ENCODE measurements around the gene FOXN3. TPM values are rescaled to one million over a fixed set of nuclear protein-coding genes. Genes with fewer than 3 reads are reported as not detected.

FOXN3 gene
- polyA plus RNA-seq, 4 donors = 22.0 to 47.3 (median 43.3) TPM

- no peaks in the 10 kb centered on the region for H3K27me3 ChIP-seq (ENCODE audit: control insufficient read depth in 3 of 3, insufficient read depth in 3 of 3, low read length in 3 of 3)
- no peaks in the 10 kb centered on the region for H3K9me3 ChIP-seq (ENCODE audit: control insufficient read depth in 2 of 2, insufficient read depth in 1 of 2, low read depth in 1 of 2, low read length in 1 of 2)
- DNase-seq = peak; percentile 66 to 73
- peak overlapping the region in 2 of 3 donors; percentile 56 to 69 for H3K27ac ChIP-seq (ENCODE audit: low read depth in 1 of 3, low read length in 2 of 3)
- H3K4me1 ChIP-seq (ENCODE audit: control insufficient read depth in 3 of 3, insufficient read depth in 2 of 3, low read depth in 1 of 3, low read length in 2 of 3) = peaks cover 0 to 30% (median 3%) of the 10 kb centered on the region in 3 donors
- H3K36me3 ChIP-seq (ENCODE audit: control insufficient read depth in 3 of 3, insufficient read depth in 2 of 3, low read depth in 1 of 3, low read length in 3 of 3) = peaks cover 2 to 14% (median 13%) of the 10 kb centered on the region in 3 donors
- FAIRE-seq = no peak
- 31 to 67% (median 45%) methylated on average over 7 of the region's 7 CpGs for WGBS, 3 donors
- H3K4me3 ChIP-seq (ENCODE audit: low read depth in 1 of 3, low read length in 3 of 3) = no peak overlapping the region
Observed at GRCh38 chr14:89178800-89179535, 238.1 kb downstream of the FOXN3 start.

DNA sequence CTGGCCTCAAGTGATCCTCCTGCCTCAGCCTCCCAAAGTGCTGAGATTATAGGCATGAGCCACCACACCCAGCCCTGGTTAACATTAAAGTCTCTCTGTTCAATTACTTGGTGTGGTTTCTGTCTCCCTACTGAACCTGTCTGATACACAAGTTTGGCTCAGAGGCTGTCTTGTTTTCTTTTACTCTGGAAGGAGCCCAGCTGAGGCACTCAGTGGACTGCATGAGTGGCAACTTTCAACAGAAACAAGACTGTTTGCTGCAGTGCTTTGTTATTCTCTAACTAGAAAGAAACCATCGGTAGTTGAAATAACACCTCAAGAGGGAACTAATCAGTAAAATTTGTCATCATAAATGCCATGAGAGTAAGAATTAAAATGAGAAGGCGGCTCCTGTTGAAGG lies 238.7 kb downstream of the FOXN3 start:
- no peak for DNase-seq
- WGBS, 3 donors = 72 to 88% (median 82%) methylated on average over 2 of the region's 2 CpGs
- no peaks in the 10 kb centered on the region for H3K9me3 ChIP-seq (ENCODE audit: control insufficient read depth in 2 of 2, insufficient read depth in 1 of 2, low read depth in 1 of 2, low read length in 1 of 2)
- H3K27ac ChIP-seq (ENCODE audit: low read depth in 1 of 3, low read length in 2 of 3) = peak overlapping the region in 1 of 3 donors; percentile 56
- no peak for FAIRE-seq
- H3K36me3 ChIP-seq (ENCODE audit: control insufficient read depth in 3 of 3, insufficient read depth in 2 of 3, low read depth in 1 of 3, low read length in 3 of 3) = peaks cover 2 to 17% (median 16%) of the 10 kb centered on the region in 3 donors
- no peak overlapping the region for H3K4me3 ChIP-seq (ENCODE audit: low read depth in 1 of 3, low read length in 3 of 3)
- H3K4me1 ChIP-seq (ENCODE audit: control insufficient read depth in 3 of 3, insufficient read depth in 2 of 3, low read depth in 1 of 3, low read length in 2 of 3) = peaks cover 0 to 30% (median 3%) of the 10 kb centered on the region in 3 donors
- H3K27me3 ChIP-seq (ENCODE audit: control insufficient read depth in 3 of 3, insufficient read depth in 3 of 3, low read length in 3 of 3) = no peaks in the 10 kb centered on the region

- no peak for FAIRE-seq
- WGBS, 3 donors = 59 to 68% (median 65%) methylated on average over 8 of the region's 8 CpGs
Observed at GRCh38 chr14:89175881-89176799, 240.9 kb downstream of the FOXN3 start.

DNA sequence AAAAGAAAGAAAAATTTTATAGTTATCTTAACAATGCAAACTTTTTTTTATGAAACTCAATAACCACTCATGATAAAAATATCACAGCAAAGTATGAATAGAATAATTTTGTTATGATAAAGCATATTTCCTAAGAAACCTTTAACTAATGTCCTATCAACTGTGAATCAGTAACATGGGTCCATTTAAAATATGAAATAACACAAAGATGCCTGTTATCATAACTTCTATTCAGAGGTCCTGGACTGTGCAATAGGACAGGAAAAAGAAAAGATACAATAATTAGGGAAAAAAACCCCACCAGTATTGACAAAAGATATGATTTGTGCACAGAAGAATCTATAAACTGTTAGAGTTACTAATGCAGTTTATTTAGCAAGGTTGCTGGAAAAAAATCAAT lies 245.4 kb downstream of the FOXN3 start:
- H3K27me3 ChIP-seq (ENCODE audit: control insufficient read depth in 3 of 3, insufficient read depth in 3 of 3, low read length in 3 of 3) = no peaks in the 10 kb centered on the region
- no peak overlapping the region for H3K27ac ChIP-seq (ENCODE audit: low read depth in 1 of 3, low read length in 2 of 3)
- H3K9me3 ChIP-seq (ENCODE audit: control insufficient read depth in 2 of 2, insufficient read depth in 1 of 2, low read depth in 1 of 2, low read length in 1 of 2) = peaks cover 0 to 4% of the 10 kb centered on the region in 2 donors
- FAIRE-seq = no peak
- H3K4me3 ChIP-seq (ENCODE audit: low read depth in 1 of 3, low read length in 3 of 3) = no peak overlapping the region
- DNase-seq = no peak
- peaks cover 2 to 14% (median 11%) of the 10 kb centered on the region in 3 donors for H3K36me3 ChIP-seq (ENCODE audit: control insufficient read depth in 3 of 3, insufficient read depth in 2 of 3, low read depth in 1 of 3, low read length in 3 of 3)
- H3K4me1 ChIP-seq (ENCODE audit: control insufficient read depth in 3 of 3, insufficient read depth in 2 of 3, low read depth in 1 of 3, low read length in 2 of 3) = peaks cover 0 to 9% (median 0%) of the 10 kb centered on the region in 3 donors

More at GRCh38 chr14:89175881-89176799, 240.9 kb downstream of the FOXN3 start:
- Histone ChIP-seq H3K4me3 (ENCODE audit: low read depth in 1 of 3, low read length in 3 of 3) (no peak overlapping the region), H3K27ac (ENCODE audit: low read depth in 1 of 3, low read length in 2 of 3) (peak overlapping the region in 1 of 3 donors; percentile 42), H3K9me3 (ENCODE audit: control insufficient read depth in 2 of 2, insufficient read depth in 1 of 2, low read depth in 1 of 2, low read length in 1 of 2) (peaks cover 0 to 4% of the 10 kb centered on the region in 2 donors), H3K36me3 (ENCODE audit: control insufficient read depth in 3 of 3, insufficient read depth in 2 of 3, low read depth in 1 of 3, low read length in 3 of 3) (peaks cover 2 to 19% (median 16%) of the 10 kb centered on the region in 3 donors), H3K27me3 (ENCODE audit: control insufficient read depth in 3 of 3, insufficient read depth in 3 of 3, low read length in 3 of 3) (no peaks in the 10 kb centered on the region), H3K4me1 (ENCODE audit: control insufficient read depth in 3 of 3, insufficient read depth in 2 of 3, low read depth in 1 of 3, low read length in 2 of 3) (peaks cover 0 to 30% (median 3%) of the 10 kb centered on the region in 3 donors)
- DNase-seq = peak in 1 of 2 donors; percentile 58

- peaks cover 2 to 14% (median 11%) of the 10 kb centered on the region in 3 donors for H3K36me3 ChIP-seq (ENCODE audit: control insufficient read depth in 3 of 3, insufficient read depth in 2 of 3, low read depth in 1 of 3, low read length in 3 of 3)
- DNase-seq = no peak
- peaks cover 0 to 4% of the 10 kb centered on the region in 2 donors for H3K9me3 ChIP-seq (ENCODE audit: control insufficient read depth in 2 of 2, insufficient read depth in 1 of 2, low read depth in 1 of 2, low read length in 1 of 2)
- FAIRE-seq = peak; percentile 39
- peaks cover 0 to 4% (median 2%) of the 10 kb centered on the region in 3 donors for H3K4me1 ChIP-seq (ENCODE audit: control insufficient read depth in 3 of 3, insufficient read depth in 2 of 3, low read depth in 1 of 3, low read length in 2 of 3)
- H3K27me3 ChIP-seq (ENCODE audit: control insufficient read depth in 3 of 3, insufficient read depth in 3 of 3, low read length in 3 of 3) = no peaks in the 10 kb centered on the region
- no peak overlapping the region for H3K4me3 ChIP-seq (ENCODE audit: low read depth in 1 of 3, low read length in 3 of 3)
- no peak overlapping the region for H3K27ac ChIP-seq (ENCODE audit: low read depth in 1 of 3, low read length in 2 of 3)
- WGBS, 3 donors = 80 to 94% (median 90%) methylated on average over 2 of the region's 2 CpGs
Observed at GRCh38 chr14:89171168-89171567, 245.9 kb downstream of the FOXN3 start.

DNA sequence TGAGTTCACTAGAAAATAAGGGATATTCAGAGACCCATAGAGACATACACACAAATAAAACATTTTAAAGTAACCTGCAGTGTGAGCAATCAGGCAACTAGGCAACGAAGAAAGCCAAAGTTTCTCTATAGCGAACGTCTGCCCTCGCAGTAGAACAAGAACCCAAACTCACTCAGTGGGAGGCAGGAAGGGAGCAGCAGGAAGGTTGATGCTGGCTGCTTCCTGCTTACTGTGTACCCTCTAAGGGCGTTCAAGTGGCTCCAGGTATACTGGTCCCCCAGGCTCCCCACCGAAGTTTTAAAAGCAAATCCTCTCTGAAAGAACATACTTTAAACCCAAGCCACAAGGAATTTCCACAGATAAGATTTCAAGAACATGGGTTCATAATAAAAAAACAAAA lies 249.3 kb downstream of the FOXN3 start:
- Histone ChIP-seq H3K27ac (ENCODE audit: low read depth in 1 of 3, low read length in 2 of 3) (no peak overlapping the region), H3K9me3 (ENCODE audit: control insufficient read depth in 2 of 2, insufficient read depth in 1 of 2, low read depth in 1 of 2, low read length in 1 of 2) (peaks cover 0 to 4% of the 10 kb centered on the region in 2 donors), H3K36me3 (ENCODE audit: control insufficient read depth in 3 of 3, insufficient read depth in 2 of 3, low read depth in 1 of 3, low read length in 3 of 3) (peaks cover 0 to 29% (median 4%) of the 10 kb centered on the region in 3 donors), H3K27me3 (ENCODE audit: control insufficient read depth in 3 of 3, insufficient read depth in 3 of 3, low read length in 3 of 3) (no peaks in the 10 kb centered on the region), H3K4me3 (ENCODE audit: low read depth in 1 of 3, low read length in 3 of 3) (no peak overlapping the region), H3K4me1 (ENCODE audit: control insufficient read depth in 3 of 3, insufficient read depth in 2 of 3, low read depth in 1 of 3, low read length in 2 of 3) (peaks cover 0 to 9% (median 0%) of the 10 kb centered on the region in 3 donors)
- WGBS, 3 donors = 78 to 96% (median 94%) methylated on average over 6 of the region's 6 CpGs
- no peak for FAIRE-seq
- DNase-seq = no peak

DNA sequence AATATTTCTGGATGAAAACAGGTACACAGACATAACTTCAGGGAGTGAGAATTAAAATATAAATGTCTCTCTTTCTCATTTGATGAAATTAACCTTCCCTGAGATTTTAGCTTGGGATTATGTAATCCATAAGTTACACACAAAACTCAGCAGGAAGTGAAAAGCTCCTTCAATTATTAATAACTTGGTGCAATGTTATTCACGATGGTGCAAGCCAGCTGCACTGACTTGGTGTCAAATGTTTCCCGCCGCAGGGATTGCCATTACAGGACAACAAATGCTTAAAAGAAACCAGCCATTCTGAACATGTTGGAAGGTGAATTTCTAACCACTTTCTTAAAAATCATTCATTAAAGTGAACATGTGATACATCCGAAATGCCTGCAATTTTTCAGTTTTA lies 250.4 kb downstream of the FOXN3 start:
- FAIRE-seq (no peak), DNase-seq (no peak)
- H3K9me3 ChIP-seq (ENCODE audit: control insufficient read depth in 2 of 2, insufficient read depth in 1 of 2, low read depth in 1 of 2, low read length in 1 of 2) = no peaks in the 10 kb centered on the region
- no peak overlapping the region for H3K27ac ChIP-seq (ENCODE audit: low read depth in 1 of 3, low read length in 2 of 3)
- WGBS, 3 donors = 73 to 82% (median 78%) methylated on average over 4 of the region's 4 CpGs
- no peak overlapping the region for H3K4me3 ChIP-seq (ENCODE audit: low read depth in 1 of 3, low read length in 3 of 3)
- peaks cover 3 to 36% (median 6%) of the 10 kb centered on the region in 3 donors for H3K36me3 ChIP-seq (ENCODE audit: control insufficient read depth in 3 of 3, insufficient read depth in 2 of 3, low read depth in 1 of 3, low read length in 3 of 3)
- peaks cover 0 to 9% (median 0%) of the 10 kb centered on the region in 3 donors for H3K4me1 ChIP-seq (ENCODE audit: control insufficient read depth in 3 of 3, insufficient read depth in 2 of 3, low read depth in 1 of 3, low read length in 2 of 3)
- no peaks in the 10 kb centered on the region for H3K27me3 ChIP-seq (ENCODE audit: control insufficient read depth in 3 of 3, insufficient read depth in 3 of 3, low read length in 3 of 3)

Data from small intestine (tissue), 7 donors.